ENCODE results near the gene FRMD4B. TPM values are rescaled to one million over a fixed set of nuclear protein-coding genes. Genes with fewer than 3 reads are reported as not detected.

FRMD4B gene
- total RNA-seq, 4 donors from 2014 or later, result 58.0 to 71.9 (median 63.4) TPM

- H3K4me3 ChIP-seq (ENCODE audit: low read depth, poor library complexity, severe bottlenecking), result no peak overlapping the region
- intact Hi-C loops (cut with DNase I; ENCODE audit: low total_unique reads), result no loop called here
- DNase-seq (ENCODE audit: low spot score in 2 of 2), result peak; percentile 81 to 96
- WGBS, 2 donors, result 19 to 20% methylated on average over 17 of the region's 17 CpGs
- no peak for TF ChIP-seq CTCF (IDR thresholded peaks at IDR 0.05)
- no peak for TF ChIP-seq POLR2A (IDR thresholded peaks at IDR 0.05)
These were observed 15.6 kb downstream of the FRMD4B start for GRCh38 chr3:69370156-69370883.

GRCh38 chr3:69368129-69368741 lies 17.7 kb downstream of the FRMD4B start:
- no peak for TF ChIP-seq CTCF (IDR thresholded peaks at IDR 0.05)
- TF ChIP-seq POLR2A (IDR thresholded peaks at IDR 0.05), result no peak
- DNase-seq (ENCODE audit: low spot score in 2 of 2), result no peak
- WGBS, 2 donors, result 70 to 79% methylated on average over 5 of the region's 5 CpGs
- intact Hi-C loops (cut with DNase I; ENCODE audit: low total_unique reads), result no loop called here
- H3K4me3 ChIP-seq (ENCODE audit: low read depth, poor library complexity, severe bottlenecking), result no peak overlapping the region

GRCh38 chr3:69367586-69367985 lies 18.3 kb downstream of the FRMD4B start:
- no peak overlapping the region for H3K4me3 ChIP-seq (ENCODE audit: low read depth, poor library complexity, severe bottlenecking)
- no peak for DNase-seq (ENCODE audit: low spot score in 2 of 2)
- TF ChIP-seq CTCF (IDR thresholded peaks at IDR 0.05), result no peak
- no peak for TF ChIP-seq POLR2A (IDR thresholded peaks at IDR 0.05)
- WGBS, 2 donors, result 89% methylated on average over 3 of the region's 3 CpGs
- intact Hi-C loops (cut with DNase I; ENCODE audit: low total_unique reads), result no loop called here

- DNase-seq (ENCODE audit: low spot score in 2 of 2), result no peak
- TF ChIP-seq CTCF (IDR thresholded peaks at IDR 0.05), result no peak
- TF ChIP-seq POLR2A (IDR thresholded peaks at IDR 0.05), result no peak
- 72 to 88% methylated on average over 5 of the region's 5 CpGs for WGBS, 2 donors
- intact Hi-C loops (cut with DNase I; ENCODE audit: low total_unique reads), result no loop called here
- H3K4me3 ChIP-seq (ENCODE audit: low read depth, poor library complexity, severe bottlenecking), result no peak overlapping the region
These were observed 21.5 kb downstream of the FRMD4B start for GRCh38 chr3:69364354-69364753.

GRCh38 chr3:69360690-69361089 lies 25.2 kb downstream of the FRMD4B start:
- no peak overlapping the region for H3K4me3 ChIP-seq (ENCODE audit: low read depth, poor library complexity, severe bottlenecking)
- intact Hi-C loops (cut with DNase I; ENCODE audit: low total_unique reads), result no loop called here
- DNase-seq (ENCODE audit: low spot score in 2 of 2), result no peak
- WGBS, 2 donors, result 89 to 91% methylated on average over 2 of the region's 2 CpGs
- TF ChIP-seq CTCF (IDR thresholded peaks at IDR 0.05) (no peak), POLR2A (IDR thresholded peaks at IDR 0.05) (no peak)

Data from lower leg skin (tissue), 4 donors.